Measurements from ENCODE around the gene IL24. TPM values are rescaled to one million over a fixed set of nuclear protein-coding genes. Genes with fewer than 3 reads are reported as not detected.

The IL24 gene
- total RNA-seq, 3 donors from 2014 or later (not counting 1 experiment from before 2014, with no cell fraction given) = not detected

DNA sequence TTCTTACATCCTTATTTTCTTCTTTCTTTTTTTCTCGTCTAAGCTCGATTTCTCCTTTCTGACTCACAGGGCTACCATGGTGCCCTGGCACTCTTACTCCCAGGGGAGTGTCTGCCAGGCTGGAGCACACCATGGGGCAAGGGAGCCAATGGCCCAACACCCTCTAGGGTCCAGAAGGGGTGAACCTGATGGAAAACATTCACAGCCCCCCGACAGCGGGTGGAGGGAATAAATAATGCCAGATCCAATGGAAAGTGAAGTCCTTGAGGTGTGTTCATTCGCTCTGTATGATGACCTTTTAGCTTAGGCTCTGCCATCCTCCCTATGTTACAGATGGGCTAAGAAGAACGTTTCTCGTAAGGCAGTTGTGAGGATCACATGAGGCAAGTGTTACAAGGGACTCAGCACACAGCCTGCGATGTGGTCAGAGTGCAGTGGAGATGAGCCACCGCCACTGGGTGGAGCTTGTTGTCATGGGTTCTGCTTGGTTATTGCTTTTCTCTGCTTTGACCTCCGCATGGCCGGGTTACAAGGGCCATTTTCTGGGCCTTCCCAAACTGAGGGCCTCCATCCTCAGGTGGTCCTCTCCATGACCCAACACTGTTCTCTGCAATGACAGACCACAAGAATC, 28.0 kb downstream of the IL24 start:
- intact Hi-C loops (cut with micrococcal nuclease) = loop anchor here (2.0 to 10.0 kb wide), 2 partner anchors 14 to 400 kb away; partner anchors contain the start of gene CD55

DNA sequence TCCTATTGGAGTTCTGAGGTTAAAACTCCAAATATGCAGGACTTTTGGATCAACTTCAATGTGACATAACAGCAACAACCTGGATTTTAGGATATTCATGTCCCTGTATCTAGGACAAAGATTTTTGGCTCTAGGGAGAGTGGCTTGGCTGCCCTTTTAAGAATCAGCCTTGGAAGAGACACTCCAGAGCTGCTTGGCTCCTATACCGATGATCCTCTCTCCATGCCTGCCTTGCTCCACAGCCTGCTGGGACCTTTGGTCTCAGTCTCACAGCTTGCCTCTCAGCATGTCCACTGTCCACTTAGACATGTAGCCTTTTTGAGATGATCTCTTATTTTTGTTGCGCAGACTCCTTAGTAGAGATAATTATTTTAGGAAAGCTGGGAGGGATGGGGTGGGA, 29.0 kb downstream of the IL24 start:
- Mint-ChIP-seq H3K4me1 (peaks cover 19 to 20% of the 10 kb centered on the region in 2 donors), H3K4me3 (no peak overlapping the region), H3K27me3 (ENCODE audit: low read depth in 2 of 2) (no peaks in the 10 kb centered on the region), H3K27ac (no peak overlapping the region), H3K36me3 (no peaks in the 10 kb centered on the region), H3K9me3 (no peaks in the 10 kb centered on the region)
- Histone ChIP-seq H3K27ac (ENCODE audit: low read length) (peak overlapping the region; percentile 22), H3K4me3 (ENCODE audit: low read length) (no peak overlapping the region), H3K9me3 (ENCODE audit: control insufficient read depth, insufficient read depth, low read length) (no peaks in the 10 kb centered on the region), H3K36me3 (ENCODE audit: control insufficient read depth, insufficient read depth, low read length) (no peaks in the 10 kb centered on the region), H3K4me1 (ENCODE audit: control insufficient read depth, insufficient read depth, low read length) (peaks cover 82% of the 10 kb centered on the region), H3K27me3 (ENCODE audit: control insufficient read depth, insufficient read depth, low read length) (no peaks in the 10 kb centered on the region)
- ATAC-seq (no peak), DNase-seq (no peak)
- 98% methylated on average over 2 of the region's 2 CpGs for WGBS (ENCODE audit: insufficient coverage)
- TF ChIP-seq, protein P1, sequence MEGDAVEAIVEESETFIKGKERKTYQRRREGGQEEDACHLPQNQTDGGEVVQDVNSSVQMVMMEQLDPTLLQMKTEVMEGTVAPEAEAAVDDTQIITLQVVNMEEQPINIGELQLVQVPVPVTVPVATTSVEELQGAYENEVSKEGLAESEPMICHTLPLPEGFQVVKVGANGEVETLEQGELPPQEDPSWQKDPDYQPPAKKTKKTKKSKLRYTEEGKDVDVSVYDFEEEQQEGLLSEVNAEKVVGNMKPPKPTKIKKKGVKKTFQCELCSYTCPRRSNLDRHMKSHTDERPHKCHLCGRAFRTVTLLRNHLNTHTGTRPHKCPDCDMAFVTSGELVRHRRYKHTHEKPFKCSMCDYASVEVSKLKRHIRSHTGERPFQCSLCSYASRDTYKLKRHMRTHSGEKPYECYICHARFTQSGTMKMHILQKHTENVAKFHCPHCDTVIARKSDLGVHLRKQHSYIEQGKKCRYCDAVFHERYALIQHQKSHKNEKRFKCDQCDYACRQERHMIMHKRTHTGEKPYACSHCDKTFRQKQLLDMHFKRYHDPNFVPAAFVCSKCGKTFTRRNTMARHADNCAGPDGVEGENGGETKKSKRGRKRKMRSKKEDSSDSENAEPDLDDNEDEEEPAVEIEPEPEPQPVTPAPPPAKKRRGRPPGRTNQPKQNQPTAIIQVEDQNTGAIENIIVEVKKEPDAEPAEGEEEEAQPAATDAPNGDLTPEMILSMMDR (IDR thresholded peaks at IDR 0.05) = no peak
- intact Hi-C loops (cut with micrococcal nuclease) = loop anchor here (10.0 kb wide), 1 partner anchor 399 kb away; the partner anchor contains the start of gene CD55

More for the DNA sequence above, 28.0 kb downstream of the IL24 start:
- H3K4me1 ChIP-seq (ENCODE audit: control insufficient read depth, insufficient read depth, low read length) = peaks cover 78% of the 10 kb centered on the region
- H3K27me3 ChIP-seq (ENCODE audit: control insufficient read depth, insufficient read depth, low read length) = no peaks in the 10 kb centered on the region
- H3K4me3 ChIP-seq (ENCODE audit: low read length) = no peak overlapping the region
- no peaks in the 10 kb centered on the region for H3K36me3 ChIP-seq (ENCODE audit: control insufficient read depth, insufficient read depth, low read length)
- WGBS (ENCODE audit: insufficient coverage) = 24% methylated on average over 11 of the region's 11 CpGs
- Mint-ChIP-seq H3K27ac (no peak overlapping the region), H3K4me1 (peaks cover 9 to 17% of the 10 kb centered on the region in 2 donors), H3K9me3 (no peaks in the 10 kb centered on the region), H3K4me3 (no peak overlapping the region), H3K36me3 (no peaks in the 10 kb centered on the region), H3K27me3 (ENCODE audit: low read depth in 2 of 2) (no peaks in the 10 kb centered on the region)
- DNase-seq (peak; percentile 80 to 84), ATAC-seq (peak; percentile 68 to 86 (median 85))
- H3K27ac ChIP-seq (ENCODE audit: low read length) = peak overlapping the region; percentile 93
- no peaks in the 10 kb centered on the region for H3K9me3 ChIP-seq (ENCODE audit: control insufficient read depth, insufficient read depth, low read length)
- TF ChIP-seq, protein P1 (IDR thresholded peaks at IDR 0.05) = no peak

DNA sequence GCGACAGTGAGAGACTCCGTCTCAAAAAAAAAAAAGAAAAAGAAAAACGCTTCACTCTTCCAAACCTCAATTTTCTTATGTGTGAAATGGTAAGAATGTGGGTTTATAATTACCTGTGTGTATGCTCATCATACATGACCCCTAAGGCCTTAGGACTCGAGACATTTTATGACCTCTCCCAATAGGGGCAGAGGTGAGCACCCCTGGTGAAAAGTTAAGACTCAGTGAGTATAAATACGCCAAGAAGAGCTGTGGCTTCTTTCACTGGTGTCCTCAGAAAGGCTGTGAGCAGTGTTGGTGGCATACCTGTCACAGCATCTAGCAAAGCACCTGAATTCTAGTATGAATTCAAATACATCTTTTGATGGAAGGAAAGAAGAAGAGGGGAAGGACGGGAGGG, 32.3 kb downstream of the IL24 start:
- H3K27ac Mint-ChIP-seq = peak overlapping the region; percentile 87 to 92

More for the DNA sequence above, 32.3 kb downstream of the IL24 start:
- peaks cover 67% of the 10 kb centered on the region for H3K4me1 ChIP-seq (ENCODE audit: control insufficient read depth, insufficient read depth, low read length)
- 73% methylated on average over 4 of the region's 6 CpGs for WGBS (ENCODE audit: insufficient coverage)
- no peaks in the 10 kb centered on the region for H3K27me3 ChIP-seq (ENCODE audit: control insufficient read depth, insufficient read depth, low read length)
- H3K4me3 ChIP-seq (ENCODE audit: low read length) = no peak overlapping the region
- peak overlapping the region; percentile 55 for H3K4me3 Mint-ChIP-seq
- peak overlapping the region; percentile 82 for H3K27ac ChIP-seq (ENCODE audit: low read length)
- no peaks in the 10 kb centered on the region for H3K36me3 ChIP-seq (ENCODE audit: control insufficient read depth, insufficient read depth, low read length)
- intact Hi-C loops (cut with micrococcal nuclease) = loop anchor here (10.0 kb wide), 1 partner anchor 395 kb away; the partner anchor contains the start of gene CD55
- no peaks in the 10 kb centered on the region for H3K36me3 Mint-ChIP-seq
- no peaks in the 10 kb centered on the region for H3K27me3 Mint-ChIP-seq (ENCODE audit: low read depth in 2 of 2)
- TF ChIP-seq, protein P1 (IDR thresholded peaks at IDR 0.05) = no peak
- H3K9me3 ChIP-seq (ENCODE audit: control insufficient read depth, insufficient read depth, low read length) = no peaks in the 10 kb centered on the region
- no peaks in the 10 kb centered on the region for H3K9me3 Mint-ChIP-seq
- ATAC-seq (no peak), DNase-seq (no peak)
- H3K4me1 Mint-ChIP-seq = peaks cover 26 to 30% of the 10 kb centered on the region in 2 donors

All from natural killer cell (primary cell).